Naive thymus-derived CD8-positive, alpha-beta T cell (primary cell): ENCODE measurements around the gene ZNF423. TPM values are rescaled to one million over a fixed set of nuclear protein-coding genes. Genes with fewer than 3 reads are reported as not detected.

ENCODE experiments used
- ATAC-seq, 2 donors: fragments of 150-1000 bp; cut with Tn5 transposase in 1 of 2; sonication (Bioruptor Pico), chemical (Tn5 transposase) in 1 of 2; 1 replicate in 1 of 2; 2 replicates in 1 of 2; pipeline ENCODE4 v1.10.0; 2021; ENCODE audit warnings: mild to moderate bottlenecking in 2 of 2, moderate library complexity in 2 of 2
- POLR2A ChIA-PET: fragments of 350-600 bp; sonication (Branson Sonifier 250); formaldehyde crosslinking; loops from one replicate; lab custom pipeline; 2021; ENCODE audit warnings: antibody characterized with exemption; lab: Charles Lee
- DNase-seq, 10 donors: peaks; one replicate each; pipeline versions ENCODE4 v3.0.0 to v3.0.0-alpha.2; 2020 to 2022
- H3K27ac Mint-ChIP-seq, 10 donors: one replicate each; pipeline ENCODE4 v1.8.0; 2020 to 2022; ENCODE audit warnings: mild to moderate bottlenecking in 10 of 10, mixed read lengths in 10 of 10, moderate library complexity in 4 of 10, inconsistent platforms in 1 of 10
- H3K27me3 Mint-ChIP-seq, 5 donors: one replicate each; pipeline ENCODE4 v1.8.0; 2021 to 2022; ENCODE audit warnings: mixed read lengths in 5 of 5
- H3K36me3 Mint-ChIP-seq, 3 donors: one replicate each; pipeline ENCODE4 v1.8.0; 2020 to 2022; ENCODE audit warnings: mixed read lengths in 3 of 3, mild to moderate bottlenecking in 2 of 3, inconsistent platforms in 1 of 3
- H3K4me1 Mint-ChIP-seq, 4 donors: one replicate each; pipeline ENCODE4 v1.8.0; 2021 to 2022; ENCODE audit warnings: mixed read lengths in 4 of 4
- H3K4me3 Mint-ChIP-seq, 10 donors: one replicate each; pipeline ENCODE4 v1.8.0; 2020 to 2022; ENCODE audit warnings: mild to moderate bottlenecking in 10 of 10, mixed read lengths in 10 of 10, moderate library complexity in 6 of 10, inconsistent platforms in 1 of 10
- H3K9me3 Mint-ChIP-seq, 9 donors: one replicate each; pipeline ENCODE4 v1.8.0; 2020 to 2022; ENCODE audit warnings: mixed read lengths in 9 of 9, mild to moderate bottlenecking in 3 of 9, inconsistent platforms in 1 of 9, moderate library complexity in 1 of 9
- polyA plus RNA-seq, 3 donors: library from polyadenylated mRNA; unstranded; fragments of 300-500 nt; fragmentation: Illumina TruSeq; gene quantifications; one replicate each; pipeline ENCODE4 v1.2.3, GENCODE V29; 2021
- total RNA-seq, 8 experiments: library from RNA in 2 of 8; stranded (reverse) in 2 of 8; gene quantifications; one replicate each; pipeline ENCODE4 v1.2.3 and lab custom pipeline; 2021 to 2026

Gene ZNF423
- total and polyA plus RNA-seq, 5 experiments from 2014 or later, result not detected

GRCh38 chr16:49605536-49606254 is 250.2 kb downstream of the ZNF423 start:
- no peaks in the 10 kb centered on the region for H3K4me1 Mint-ChIP-seq
- H3K27ac Mint-ChIP-seq, result no peak overlapping the region
- ATAC-seq (no peak), DNase-seq (no peak)
- no peaks in the 10 kb centered on the region for H3K36me3 Mint-ChIP-seq
- POLR2A ChIA-PET, result no interaction called here
- no peak overlapping the region for H3K4me3 Mint-ChIP-seq
- no peaks in the 10 kb centered on the region for H3K9me3 Mint-ChIP-seq
- H3K27me3 Mint-ChIP-seq, result peaks cover 3 to 42% (median 11%) of the 10 kb centered on the region in 5 donors

GRCh38 chr16:49604602-49605001 is 251.3 kb downstream of the ZNF423 start:
- H3K27me3 Mint-ChIP-seq, result peaks cover 3 to 40% (median 10%) of the 10 kb centered on the region in 5 donors

GRCh38 chr16:49603956-49604355 is 252.0 kb downstream of the ZNF423 start:
- no peak overlapping the region for H3K27ac Mint-ChIP-seq
- H3K27me3 Mint-ChIP-seq, result peaks cover 0 to 34% (median 7%) of the 10 kb centered on the region in 5 donors
- H3K4me1 Mint-ChIP-seq, result no peaks in the 10 kb centered on the region
- ATAC-seq (no peak), DNase-seq (no peak)
- no peak overlapping the region for H3K4me3 Mint-ChIP-seq
- no peaks in the 10 kb centered on the region for H3K9me3 Mint-ChIP-seq
- POLR2A ChIA-PET, result no interaction called here
- no peaks in the 10 kb centered on the region for H3K36me3 Mint-ChIP-seq

More at GRCh38 chr16:49604602-49605001, 251.3 kb downstream of the ZNF423 start:
- Mint-ChIP-seq H3K9me3 (no peaks in the 10 kb centered on the region), H3K36me3 (no peaks in the 10 kb centered on the region), H3K27ac (peak overlapping the region in 1 of 10 donors; percentile 11), H3K4me3 (no peak overlapping the region), H3K4me1 (no peaks in the 10 kb centered on the region)
- no peak for DNase-seq
- POLR2A ChIA-PET, result no interaction called here
- ATAC-seq, result no peak

- Mint-ChIP-seq H3K4me3 (no peak overlapping the region), H3K36me3 (no peaks in the 10 kb centered on the region), H3K4me1 (peaks cover 0 to 4% (median 0%) of the 10 kb centered on the region in 4 donors), H3K27me3 (peaks cover 0 to 24% (median 7%) of the 10 kb centered on the region in 5 donors), H3K27ac (no peak overlapping the region), H3K9me3 (no peaks in the 10 kb centered on the region)
- POLR2A ChIA-PET, result no interaction called here
- DNase-seq (no peak), ATAC-seq (no peak)
Observed at GRCh38 chr16:49602976-49603310, 253.0 kb downstream of the ZNF423 start.

GRCh38 chr16:49602201-49602975 is 253.5 kb downstream of the ZNF423 start:
- Mint-ChIP-seq H3K27me3 (peaks cover 0 to 20% (median 7%) of the 10 kb centered on the region in 5 donors), H3K9me3 (no peaks in the 10 kb centered on the region)
- POLR2A ChIA-PET, result no interaction called here

GRCh38 chr16:49601576-49601975 is 254.3 kb downstream of the ZNF423 start:
- H3K9me3 Mint-ChIP-seq, result no peaks in the 10 kb centered on the region
- ATAC-seq, result no peak

More at GRCh38 chr16:49602201-49602975, 253.5 kb downstream of the ZNF423 start:
- DNase-seq (no peak), ATAC-seq (no peak)
- Mint-ChIP-seq H3K36me3 (no peaks in the 10 kb centered on the region), H3K4me3 (no peak overlapping the region), H3K27ac (no peak overlapping the region), H3K4me1 (peaks cover 0 to 4% (median 0%) of the 10 kb centered on the region in 4 donors)

GRCh38 chr16:49600976-49601375 is 254.9 kb downstream of the ZNF423 start:
- H3K4me1 Mint-ChIP-seq, result peaks cover 3 to 7% (median 4%) of the 10 kb centered on the region in 4 donors
- DNase-seq, result no peak
- ATAC-seq, result no peak
- no peak overlapping the region for H3K27ac Mint-ChIP-seq
- no peaks in the 10 kb centered on the region for H3K36me3 Mint-ChIP-seq
- H3K27me3 Mint-ChIP-seq, result peaks cover 0 to 14% (median 7%) of the 10 kb centered on the region in 5 donors
- POLR2A ChIA-PET, result no interaction called here
- no peak overlapping the region for H3K4me3 Mint-ChIP-seq
- H3K9me3 Mint-ChIP-seq, result no peaks in the 10 kb centered on the region

More at GRCh38 chr16:49601576-49601975, 254.3 kb downstream of the ZNF423 start:
- POLR2A ChIA-PET, result no interaction called here
- Mint-ChIP-seq H3K36me3 (no peaks in the 10 kb centered on the region), H3K4me1 (peaks cover 0 to 4% (median 0%) of the 10 kb centered on the region in 4 donors), H3K27me3 (peaks cover 0 to 18% (median 7%) of the 10 kb centered on the region in 5 donors), H3K27ac (no peak overlapping the region), H3K4me3 (no peak overlapping the region)
- no peak for DNase-seq

- peaks cover 0 to 10% (median 4%) of the 10 kb centered on the region in 5 donors for H3K27me3 Mint-ChIP-seq
- ATAC-seq, result no peak
- no peak overlapping the region for H3K4me3 Mint-ChIP-seq
- DNase-seq, result peak in 1 of 10 donors; percentile 26
- POLR2A ChIA-PET, result no interaction called here
- peaks cover 3 to 10% (median 5%) of the 10 kb centered on the region in 4 donors for H3K4me1 Mint-ChIP-seq
- no peak overlapping the region for H3K27ac Mint-ChIP-seq
- H3K36me3 Mint-ChIP-seq, result no peaks in the 10 kb centered on the region
- H3K9me3 Mint-ChIP-seq, result no peaks in the 10 kb centered on the region
Observed at GRCh38 chr16:49600536-49600935, 255.4 kb downstream of the ZNF423 start.

GRCh38 chr16:49599704-49600103 is 256.2 kb downstream of the ZNF423 start:
- DNase-seq (no peak), ATAC-seq (no peak)
- POLR2A ChIA-PET, result no interaction called here
- H3K27me3 Mint-ChIP-seq, result peaks cover 0 to 8% (median 1%) of the 10 kb centered on the region in 5 donors
- H3K9me3 Mint-ChIP-seq, result no peaks in the 10 kb centered on the region
- no peaks in the 10 kb centered on the region for H3K36me3 Mint-ChIP-seq
- peaks cover 3 to 10% (median 5%) of the 10 kb centered on the region in 4 donors for H3K4me1 Mint-ChIP-seq
- H3K4me3 Mint-ChIP-seq, result no peak overlapping the region
- no peak overlapping the region for H3K27ac Mint-ChIP-seq

GRCh38 chr16:49599281-49599680 is 256.6 kb downstream of the ZNF423 start:
- DNase-seq (no peak), ATAC-seq (no peak)
- peaks cover 3 to 10% (median 7%) of the 10 kb centered on the region in 4 donors for H3K4me1 Mint-ChIP-seq
- H3K27ac Mint-ChIP-seq, result no peak overlapping the region
- POLR2A ChIA-PET, result no interaction called here
- H3K36me3 Mint-ChIP-seq, result no peaks in the 10 kb centered on the region
- no peak overlapping the region for H3K4me3 Mint-ChIP-seq
- H3K27me3 Mint-ChIP-seq, result peaks cover 3 to 8% (median 4%) of the 10 kb centered on the region in 5 donors
- H3K9me3 Mint-ChIP-seq, result no peaks in the 10 kb centered on the region

GRCh38 chr16:49598383-49599170 is 257.3 kb downstream of the ZNF423 start:
- H3K4me1 Mint-ChIP-seq, result peaks cover 3 to 10% (median 7%) of the 10 kb centered on the region in 4 donors
- POLR2A ChIA-PET, result no interaction called here
- peak in 1 of 10 donors; percentile 26 for DNase-seq
- H3K36me3 Mint-ChIP-seq, result no peaks in the 10 kb centered on the region
- no peak overlapping the region for H3K27ac Mint-ChIP-seq
- no peaks in the 10 kb centered on the region for H3K9me3 Mint-ChIP-seq
- no peak for ATAC-seq
- H3K27me3 Mint-ChIP-seq, result peaks cover 4 to 14% (median 5%) of the 10 kb centered on the region in 5 donors
- H3K4me3 Mint-ChIP-seq, result no peak overlapping the region

- ATAC-seq, result no peak
- POLR2A ChIA-PET, result no interaction called here
- peak in 1 of 10 donors; percentile 0 for DNase-seq
- Mint-ChIP-seq H3K27ac (no peak overlapping the region), H3K27me3 (peaks cover 4 to 14% (median 7%) of the 10 kb centered on the region in 5 donors), H3K9me3 (no peaks in the 10 kb centered on the region), H3K4me1 (peaks cover 6 to 12% (median 9%) of the 10 kb centered on the region in 4 donors), H3K4me3 (no peak overlapping the region), H3K36me3 (no peaks in the 10 kb centered on the region)
Observed at GRCh38 chr16:49597796-49598195, 258.1 kb downstream of the ZNF423 start.
